Posterior vena cava (tissue), 2 donors: ENCODE data around the gene DUSP16. TPM values are rescaled to one million over a fixed set of nuclear protein-coding genes. Genes with fewer than 3 reads are reported as not detected.
"Not testable (repeated sequence)": the region's sequence is repeated elsewhere in the genome, so short reads cannot be mapped to it uniquely, and the experiment has no call there.

Source experiments
- DNase-seq: peaks from one replicate; pipeline ENCODE4 v3.0.0-alpha.2; 2020; ENCODE audit warnings: low spot score
- intact Hi-C, 2 donors: fragments of 100-400 bp; cut with DNase I; formaldehyde crosslinking; loops; one replicate each; pipeline versions ENCODE4 v1.14.1 to v1.14.2; 2022 to 2023
- total RNA-seq, 2 donors: library from RNA; stranded (reverse); fragmentation: NEBNext Ultra II Directional; extraction: Animal tissue kit (Norgen Biotek cat#: 25700); gene quantifications; one replicate each; pipeline ENCODE4 v1.2.1, GENCODE V29; 2021
- donor health status: DM: yes; HTN: yes; CAD: no.
- donor health status: DM: yes; HTN: yes; CAD: no.

Gene DUSP16
- total RNA-seq, 2 donors from 2014 or later: 14.8 to 19.5 TPM

- DNase-seq: no peak
- intact Hi-C loops: no loop called here
Measured at GRCh38 chr12:12529783-12530421, 32.8 kb downstream of the DUSP16 start.

GRCh38 chr12:12528361-12529270 is 34.0 kb downstream of the DUSP16 start:
- intact Hi-C loops: no loop called here
- no peak for DNase-seq

- intact Hi-C loops: no loop called here
- DNase-seq: no peak
Measured at GRCh38 chr12:12527820-12528296, 34.8 kb downstream of the DUSP16 start.

- no peak for DNase-seq
- intact Hi-C loops: no loop called here
Measured at GRCh38 chr12:12524128-12524527, 38.5 kb downstream of the DUSP16 start.

- intact Hi-C loops: no loop called here
- no peak for DNase-seq
Measured at GRCh38 chr12:12523229-12523628, 39.4 kb downstream of the DUSP16 start.

GRCh38 chr12:12522657-12523056 is 40.0 kb downstream of the DUSP16 start:
- intact Hi-C loops, DNase-seq: not testable (repeated sequence)

GRCh38 chr12:12521888-12522287 is 40.8 kb downstream of the DUSP16 start:
- intact Hi-C loops: no loop called here
- peak; percentile 35 for DNase-seq

GRCh38 chr12:12521044-12521485 is 41.6 kb downstream of the DUSP16 start:
- intact Hi-C loops: no loop called here
- DNase-seq: no peak

- DNase-seq: no peak
- intact Hi-C loops: no loop called here
Measured at GRCh38 chr12:12520273-12520672, 42.4 kb downstream of the DUSP16 start.

GRCh38 chr12:12519354-12519998 is 43.2 kb downstream of the DUSP16 start:
- intact Hi-C loops: no loop called here
- no peak for DNase-seq

GRCh38 chr12:12518919-12519318 is 43.7 kb downstream of the DUSP16 start:
- no peak for DNase-seq
- intact Hi-C loops: no loop called here

- DNase-seq: no peak
- intact Hi-C loops: no loop called here
Measured at GRCh38 chr12:12518464-12518845, 44.2 kb downstream of the DUSP16 start.

GRCh38 chr12:12513416-12514006 is 49.2 kb downstream of the DUSP16 start:
- intact Hi-C loops: no loop called here
- no peak for DNase-seq

- no peak for DNase-seq
- intact Hi-C loops: no loop called here
Measured at GRCh38 chr12:12511895-12512711, 50.6 kb downstream of the DUSP16 start.

GRCh38 chr12:12511021-12511783 is 51.5 kb downstream of the DUSP16 start:
- DNase-seq: no peak
- intact Hi-C loops: no loop called here

GRCh38 chr12:12510551-12510950 is 52.1 kb downstream of the DUSP16 start:
- DNase-seq: no peak
- intact Hi-C loops: no loop called here

- intact Hi-C loops: no loop called here
- no peak for DNase-seq
Measured at GRCh38 chr12:12510141-12510540, 52.5 kb downstream of the DUSP16 start.

- no peak for DNase-seq
- intact Hi-C loops: loop anchor here in 1 of 2 donors (10.0 kb wide), 1 partner anchor 114 kb away; no protein-coding TSS in a partner anchor
Measured at GRCh38 chr12:12508612-12509011, 54.1 kb downstream of the DUSP16 start.
